ENCODE results near the gene INPP5D.

INPP5D gene

GRCh38 chr2:233173115-233173514, 113.0 kb downstream of the INPP5D start:
- no peak for TF ChIP-seq CTCF (IDR thresholded peaks at IDR 0.05; ENCODE audit: borderline replicate concordance, insufficient read depth, low read depth, low read length)

GRCh38 chr2:233174137-233174536, 114.0 kb downstream of the INPP5D start:
- no peak for TF ChIP-seq CTCF (IDR thresholded peaks at IDR 0.05; ENCODE audit: borderline replicate concordance, insufficient read depth, low read depth, low read length)
- no peak overlapping the region for H3K4me3 ChIP-seq (ENCODE audit: low read depth, low read length)

More at GRCh38 chr2:233173115-233173514, 113.0 kb downstream of the INPP5D start:
- H3K4me3 ChIP-seq (ENCODE audit: low read depth, low read length) = no peak overlapping the region

DNA sequence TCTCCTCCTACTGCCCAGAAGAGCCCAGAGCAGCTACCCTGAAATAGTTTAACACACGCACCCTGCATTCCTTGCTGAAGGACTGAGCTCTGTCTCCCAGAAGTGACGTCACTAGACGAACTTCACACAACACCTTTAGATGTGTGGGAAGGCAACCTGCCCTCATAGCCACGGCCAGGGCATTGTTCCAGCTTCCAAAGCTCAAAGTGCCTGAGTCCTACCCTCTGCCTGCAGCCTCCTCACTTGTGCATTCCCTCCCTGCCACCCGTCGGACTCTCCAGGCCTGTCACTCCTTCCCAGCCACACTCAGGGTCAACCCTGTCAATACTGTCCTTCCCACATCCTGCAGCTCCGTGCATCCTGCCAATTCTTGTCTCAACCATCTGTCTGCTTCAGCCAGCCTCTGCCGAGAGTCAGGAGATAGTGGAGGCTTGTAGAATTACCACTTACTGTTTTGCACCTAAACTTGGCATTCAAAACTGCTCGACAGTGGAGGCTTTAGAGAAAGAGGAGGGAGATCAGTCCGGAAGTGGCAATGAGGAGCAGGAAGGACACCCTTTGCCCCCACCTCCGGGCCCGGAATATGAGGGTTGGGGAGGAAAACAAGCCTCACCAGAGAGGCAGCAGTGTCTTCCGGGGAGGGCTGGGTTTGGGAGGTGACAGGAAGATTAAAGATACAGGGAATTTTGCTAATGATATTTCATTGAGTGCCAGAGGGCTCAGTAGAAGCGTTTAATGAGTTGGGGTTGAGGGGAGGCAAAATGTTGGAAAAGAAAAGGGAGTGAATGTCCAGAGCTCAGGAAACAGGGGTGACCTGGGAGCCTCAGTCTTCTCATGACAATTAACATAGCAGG, 119.1 kb downstream of the INPP5D start:
- no peak overlapping the region for H3K4me3 ChIP-seq (ENCODE audit: low read depth, low read length)
- no peak for TF ChIP-seq CTCF (IDR thresholded peaks at IDR 0.05; ENCODE audit: borderline replicate concordance, insufficient read depth, low read depth, low read length)

GRCh38 chr2:233179848-233180366, 119.8 kb downstream of the INPP5D start:
- no peak for TF ChIP-seq CTCF (IDR thresholded peaks at IDR 0.05; ENCODE audit: borderline replicate concordance, insufficient read depth, low read depth, low read length)
- H3K4me3 ChIP-seq (ENCODE audit: low read depth, low read length) = no peak overlapping the region

GRCh38 chr2:233183869-233184418, 123.8 kb downstream of the INPP5D start:
- no peak for TF ChIP-seq CTCF (IDR thresholded peaks at IDR 0.05; ENCODE audit: borderline replicate concordance, insufficient read depth, low read depth, low read length)
- H3K4me3 ChIP-seq (ENCODE audit: low read depth, low read length) = no peak overlapping the region

DNA sequence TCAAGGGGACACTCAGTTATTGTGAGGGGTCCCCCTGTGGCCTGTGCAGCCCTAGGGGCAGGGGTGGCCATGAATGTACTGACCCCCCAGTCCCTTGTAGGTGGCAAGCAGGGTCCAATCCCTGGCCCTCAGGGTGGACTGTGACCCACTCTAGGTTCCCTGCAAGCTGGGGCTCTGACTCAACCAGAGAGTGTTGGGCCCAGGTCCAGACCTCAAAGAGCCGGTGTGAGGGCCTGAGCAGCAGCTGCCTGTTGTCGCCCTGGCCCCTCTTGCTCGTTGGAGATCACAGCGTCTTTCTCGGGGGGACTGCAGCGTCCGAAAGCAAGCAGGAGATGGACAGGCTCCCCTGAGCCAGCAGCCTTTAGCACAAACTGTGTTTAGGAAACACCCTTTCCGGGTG, 124.5 kb downstream of the INPP5D start:
- no peak overlapping the region for H3K4me3 ChIP-seq (ENCODE audit: low read depth, low read length)
- TF ChIP-seq CTCF (IDR thresholded peaks at IDR 0.05; ENCODE audit: borderline replicate concordance, insufficient read depth, low read depth, low read length) = no peak

DNA sequence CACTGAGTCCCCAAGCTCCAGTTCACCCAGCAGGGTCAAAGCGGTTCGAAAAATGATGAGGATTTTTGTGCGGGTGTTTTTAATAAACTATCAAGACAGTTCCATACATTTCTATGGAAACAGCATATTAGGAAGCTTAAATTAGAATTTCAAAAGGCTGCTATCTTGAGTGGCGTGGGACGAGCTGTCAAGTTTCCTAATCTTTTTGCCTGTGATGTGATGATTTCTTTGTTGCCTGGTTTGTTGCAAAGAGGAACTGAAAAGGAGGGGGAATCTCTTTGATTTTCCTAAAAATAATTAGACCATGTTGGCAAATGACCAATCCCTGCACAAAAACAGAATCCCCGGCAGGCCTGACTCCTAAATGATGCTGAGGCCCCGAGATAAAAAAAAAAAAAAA, 125.2 kb downstream of the INPP5D start:
- H3K4me3 ChIP-seq (ENCODE audit: low read depth, low read length) = no peak overlapping the region
- TF ChIP-seq CTCF (IDR thresholded peaks at IDR 0.05; ENCODE audit: borderline replicate concordance, insufficient read depth, low read depth, low read length) = no peak

Data from GM12875 (cell line).